CD4-positive, alpha-beta T cell treated with Interleukin-6 for 4 hours (primary cell): ENCODE data around the gene COMT.

Source experiments
- DNase-seq: peaks from one replicate; pipeline ENCODE4 v3.0.0-alpha.2; 2020; ENCODE audit warnings: mixed read lengths

The COMT gene

GRCh38 chr22:19959043-19959586, 17.5 kb downstream of the COMT start:
- no peak for DNase-seq

DNA sequence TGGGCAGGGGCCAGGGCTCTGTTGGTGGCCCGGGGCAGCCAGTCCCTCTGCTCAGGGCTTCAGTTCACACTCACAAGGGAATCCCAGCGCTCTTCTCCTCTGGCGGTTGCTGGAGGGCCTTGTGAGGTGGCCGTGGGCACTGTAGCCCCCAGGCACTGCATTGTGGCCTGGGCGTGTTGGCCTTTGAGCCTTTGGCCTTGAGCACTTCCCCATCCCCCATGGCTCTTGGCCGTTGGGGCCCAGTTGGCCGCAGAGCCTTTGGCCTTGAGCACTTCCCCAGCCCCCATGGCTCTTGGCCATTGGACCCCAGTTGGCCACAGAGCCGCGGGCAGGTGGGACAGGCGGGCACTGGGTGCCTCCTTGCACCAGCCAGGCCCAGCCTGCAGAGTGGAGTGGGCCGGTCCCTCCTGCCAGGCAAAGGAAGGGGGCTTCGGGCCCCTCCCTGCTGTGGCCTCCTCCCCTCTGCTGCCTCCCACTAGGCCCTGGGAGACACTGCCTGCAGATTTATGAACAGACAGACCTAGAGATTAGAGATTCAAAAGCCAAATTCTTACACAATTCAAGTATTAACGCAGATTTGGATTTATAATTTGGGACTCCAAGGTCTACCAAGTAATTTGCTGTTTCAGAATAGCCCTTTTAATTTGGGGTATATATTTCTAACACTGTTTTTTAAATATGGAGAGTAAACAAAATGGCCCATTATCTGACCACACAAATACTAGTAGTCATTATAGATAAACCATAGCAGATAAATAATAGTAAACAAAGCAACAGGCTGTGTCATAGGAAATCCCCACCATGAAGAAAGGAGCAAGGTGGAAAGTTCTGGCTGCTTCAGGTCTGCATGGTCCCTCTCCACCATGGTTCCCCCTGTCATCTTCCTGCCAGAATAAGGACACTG, 18.3 kb downstream of the COMT start:
- DNase-seq = no peak

DNA sequence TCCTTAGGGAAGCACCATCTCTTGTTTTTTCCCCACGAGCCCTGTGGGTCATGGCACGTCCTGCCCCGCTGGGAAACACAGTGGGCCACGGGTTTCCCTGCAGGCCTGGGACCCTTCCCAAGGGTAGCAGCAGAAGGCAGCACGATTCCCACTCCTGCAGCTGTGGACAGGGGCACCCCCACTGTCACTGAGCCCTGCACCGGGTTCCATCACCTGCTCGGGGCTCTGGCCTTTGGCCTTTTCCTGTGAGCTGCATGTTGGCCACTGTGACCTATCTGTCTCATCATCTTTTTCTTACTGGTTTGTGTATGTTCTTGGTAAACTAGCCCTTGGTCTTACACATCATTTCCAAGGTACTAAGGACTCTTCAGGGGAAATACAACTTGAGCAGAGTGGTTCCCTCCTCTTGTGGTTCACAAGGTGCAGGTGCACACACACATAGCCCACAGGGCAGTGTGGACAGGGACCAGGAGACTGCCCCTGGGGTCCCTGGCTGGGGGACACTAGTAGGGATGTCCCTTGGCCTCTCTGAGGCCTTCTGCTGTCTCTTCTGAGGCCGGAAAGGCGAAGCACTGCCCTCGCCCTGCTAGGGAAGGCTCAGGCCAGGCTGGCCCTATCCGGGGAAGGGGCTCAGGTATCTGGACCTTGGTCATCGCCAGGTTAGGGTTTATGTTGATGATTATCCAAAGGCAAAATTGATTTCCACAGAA, 19.1 kb downstream of the COMT start:
- no peak for DNase-seq

GRCh38 chr22:19961201-19961580, 19.6 kb downstream of the COMT start:
- DNase-seq = no peak

GRCh38 chr22:19961868-19962245, 20.3 kb downstream of the COMT start:
- DNase-seq = no peak

DNA sequence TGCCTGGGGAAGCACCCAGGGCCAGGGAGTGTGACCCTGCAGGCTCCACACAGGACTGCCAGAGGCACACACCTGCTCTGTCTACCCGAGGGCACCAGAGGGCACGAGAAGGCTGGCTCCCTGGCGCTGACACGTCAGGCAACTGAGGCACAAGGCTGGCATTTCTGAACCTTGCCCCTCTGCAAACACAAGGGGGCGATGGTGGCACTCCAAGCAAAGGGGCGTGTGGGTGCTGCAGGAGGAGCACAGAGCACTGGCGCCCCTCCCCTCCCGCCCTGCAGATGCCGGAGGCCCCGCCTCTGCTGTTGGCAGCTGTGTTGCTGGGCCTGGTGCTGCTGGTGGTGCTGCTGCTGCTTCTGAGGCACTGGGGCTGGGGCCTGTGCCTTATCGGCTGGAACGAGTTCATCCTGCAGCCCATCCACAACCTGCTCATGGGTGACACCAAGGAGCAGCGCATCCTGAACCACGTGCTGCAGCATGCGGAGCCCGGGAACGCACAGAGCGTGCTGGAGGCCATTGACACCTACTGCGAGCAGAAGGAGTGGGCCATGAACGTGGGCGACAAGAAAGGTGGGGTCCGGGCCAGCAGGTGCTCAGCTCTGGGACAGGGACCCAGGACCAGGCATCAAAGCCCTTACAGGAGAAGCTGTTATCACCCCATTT, 20.8 kb downstream of the COMT start:
- peak; percentile 59 for DNase-seq

DNA sequence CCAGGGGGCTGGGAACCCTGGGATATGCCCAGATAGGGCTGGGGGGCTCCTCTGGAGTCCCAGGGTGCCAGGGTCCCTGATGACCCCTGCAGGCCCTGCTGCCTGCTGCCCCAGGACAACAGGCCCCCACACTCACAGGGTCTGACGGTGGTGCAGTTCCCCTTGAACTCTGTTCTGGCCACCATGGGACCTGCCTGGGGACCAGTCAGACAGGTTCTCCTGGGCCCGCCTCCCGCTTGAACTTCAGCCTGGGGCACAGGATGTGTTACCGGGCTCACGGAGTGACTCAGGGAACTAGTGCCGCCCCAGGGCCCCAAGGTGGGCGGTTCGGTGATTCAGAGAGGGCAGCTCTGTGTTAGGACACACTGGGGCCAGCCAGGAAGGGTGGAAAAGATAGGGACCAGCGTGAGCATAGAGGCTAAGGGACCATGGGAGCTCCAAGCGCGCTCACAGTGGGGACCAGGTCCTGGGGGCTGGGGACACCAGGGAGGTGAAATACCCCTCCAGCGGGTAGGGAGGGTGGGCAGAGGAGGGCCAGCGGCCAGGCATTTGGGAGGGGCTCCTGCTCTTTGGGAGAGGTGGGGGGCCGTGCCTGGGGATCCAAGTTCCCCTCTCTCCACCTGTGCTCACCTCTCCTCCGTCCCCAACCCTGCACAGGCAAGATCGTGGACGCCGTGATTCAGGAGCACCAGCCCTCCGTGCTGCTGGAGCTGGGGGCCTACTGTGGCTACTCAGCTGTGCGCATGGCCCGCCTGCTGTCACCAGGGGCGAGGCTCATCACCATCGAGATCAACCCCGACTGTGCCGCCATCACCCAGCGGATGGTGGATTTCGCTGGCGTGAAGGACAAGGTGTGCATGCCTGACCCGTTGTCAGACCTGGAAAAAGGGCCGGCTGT, 21.6 kb downstream of the COMT start:
- no peak for DNase-seq

GRCh38 chr22:19963863-19964642, 22.5 kb downstream of the COMT start:
- no peak for DNase-seq

DNA sequence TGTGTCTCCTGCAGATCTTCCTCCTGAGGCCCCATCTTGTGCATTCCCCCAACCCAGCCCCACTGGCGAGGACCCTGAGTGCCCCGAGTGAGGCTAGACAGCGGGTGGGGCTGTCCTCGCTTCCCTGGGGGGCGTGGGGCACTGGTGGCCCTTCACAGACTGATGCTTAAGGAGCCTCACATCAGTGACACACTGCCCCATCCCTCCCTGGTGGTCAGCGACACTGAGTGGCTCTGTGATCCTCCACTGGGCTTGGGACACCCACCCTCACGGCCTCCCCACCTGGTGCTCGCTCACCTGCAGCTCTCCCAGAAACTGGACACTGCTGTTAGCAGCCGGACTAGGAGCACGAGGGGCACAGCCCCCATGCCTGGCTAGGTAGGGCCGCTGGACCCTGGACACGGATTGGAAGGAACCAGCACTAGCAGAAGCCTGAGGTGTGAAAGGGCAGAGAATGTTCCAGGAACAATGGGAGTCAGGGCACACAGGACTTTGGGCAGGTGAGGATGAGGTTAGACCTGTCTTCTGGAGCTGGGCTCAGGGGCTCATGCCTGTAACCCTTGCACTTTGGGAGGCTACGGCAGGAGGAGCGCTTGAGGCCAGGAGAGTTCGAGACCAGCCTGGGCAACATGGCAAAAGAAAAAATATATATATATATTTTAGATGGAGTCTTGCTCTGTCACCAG, 23.3 kb downstream of the COMT start:
- no peak for DNase-seq

DNA sequence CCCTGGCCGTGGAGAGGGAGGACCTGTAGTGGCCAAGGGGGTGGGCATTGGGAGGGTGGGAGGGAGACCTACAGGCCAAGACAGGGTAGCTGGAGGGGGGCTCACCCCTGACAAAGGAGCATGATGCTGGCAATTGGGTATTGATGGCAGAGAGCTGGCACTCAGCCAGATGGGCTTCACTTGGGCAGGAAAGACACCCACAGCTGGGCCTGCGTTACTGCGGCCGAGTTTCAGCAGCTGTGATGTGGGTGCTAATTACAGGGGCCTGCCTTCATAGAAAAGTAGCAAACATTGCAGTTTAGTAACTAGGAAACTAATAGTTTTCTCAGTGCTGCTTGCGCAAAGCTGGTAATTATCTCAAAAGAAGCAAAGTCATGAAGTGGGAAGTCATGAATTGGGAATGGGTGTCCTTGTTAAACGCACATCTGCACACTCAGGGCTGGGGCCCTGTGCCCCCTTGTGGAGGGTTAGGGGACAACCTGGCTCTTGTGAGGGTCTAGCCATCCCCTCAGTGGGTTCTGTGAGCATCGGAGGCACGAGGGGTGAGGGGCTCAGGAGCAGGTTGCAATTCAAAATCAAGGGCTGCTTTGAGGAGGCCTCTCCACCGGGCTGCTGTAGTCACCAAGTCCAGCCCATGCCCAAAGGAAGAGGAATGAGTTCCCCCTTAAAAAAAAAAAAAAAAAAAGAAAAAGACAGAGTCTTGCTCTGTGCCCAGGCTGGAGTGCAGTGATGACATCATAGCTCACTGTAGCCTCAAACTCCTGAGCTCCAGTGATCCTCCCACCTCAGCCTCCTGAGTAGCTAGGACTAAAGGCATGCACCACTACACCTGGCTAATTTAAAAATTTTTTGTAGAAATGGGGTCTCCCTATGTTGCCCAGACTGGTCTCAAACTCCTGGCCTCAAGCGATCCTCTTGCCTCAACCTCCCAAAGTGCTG, 24.5 kb downstream of the COMT start:
- no peak for DNase-seq

DNA sequence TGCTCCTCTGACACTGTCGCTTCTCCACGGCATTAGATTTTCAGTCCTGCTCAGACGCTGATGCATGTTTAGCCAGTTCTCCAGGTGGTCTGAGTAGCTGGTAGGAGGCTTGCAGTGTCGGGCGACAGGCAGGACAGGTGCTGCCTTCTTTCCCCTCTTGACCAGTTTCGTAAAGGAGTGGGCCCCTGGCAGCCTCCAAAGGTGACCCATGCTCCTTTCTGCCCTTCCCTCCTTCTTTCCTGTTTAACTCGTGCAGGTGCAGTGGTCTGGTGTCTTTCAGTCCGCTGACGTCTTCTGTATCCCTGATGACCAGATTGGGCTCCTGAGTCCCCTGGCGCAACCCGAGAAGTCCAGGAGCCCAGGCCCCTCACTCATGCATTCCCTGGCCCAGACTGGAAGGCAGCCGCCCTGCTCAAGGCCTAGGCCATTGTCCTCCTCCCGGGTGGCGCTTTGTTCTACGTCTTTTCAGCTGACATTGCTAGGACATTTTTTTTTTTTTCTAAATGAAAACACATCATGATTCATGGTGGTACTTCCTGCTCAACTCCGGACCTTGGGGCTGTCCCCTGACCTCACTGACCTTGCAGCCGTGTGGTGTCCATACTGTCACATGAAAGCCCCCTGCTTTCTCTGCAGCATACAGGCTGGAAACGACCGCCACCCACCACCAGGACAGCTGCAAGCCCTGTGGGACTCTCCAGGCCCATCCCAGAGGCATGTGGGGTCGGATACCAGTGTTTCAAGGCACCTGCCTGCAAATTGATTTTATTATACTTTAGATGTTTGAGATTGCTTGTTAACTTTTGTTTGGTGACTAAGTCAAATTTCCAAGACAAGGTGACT, 25.6 kb downstream of the COMT start:
- DNase-seq = no peak

- no peak for DNase-seq
These were observed 26.4 kb downstream of the COMT start for GRCh38 chr22:19967850-19968449.

DNA sequence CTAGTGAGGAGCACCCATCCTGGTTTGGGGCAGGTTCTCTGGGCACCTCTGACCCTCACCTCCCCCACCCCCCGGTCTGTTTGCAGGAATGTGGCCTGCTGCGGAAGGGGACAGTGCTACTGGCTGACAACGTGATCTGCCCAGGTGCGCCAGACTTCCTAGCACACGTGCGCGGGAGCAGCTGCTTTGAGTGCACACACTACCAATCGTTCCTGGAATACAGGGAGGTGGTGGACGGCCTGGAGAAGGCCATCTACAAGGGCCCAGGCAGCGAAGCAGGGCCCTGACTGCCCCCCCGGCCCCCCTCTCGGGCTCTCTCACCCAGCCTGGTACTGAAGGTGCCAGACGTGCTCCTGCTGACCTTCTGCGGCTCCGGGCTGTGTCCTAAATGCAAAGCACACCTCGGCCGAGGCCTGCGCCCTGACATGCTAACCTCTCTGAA, 26.9 kb downstream of the COMT start:
- no peak for DNase-seq

DNA sequence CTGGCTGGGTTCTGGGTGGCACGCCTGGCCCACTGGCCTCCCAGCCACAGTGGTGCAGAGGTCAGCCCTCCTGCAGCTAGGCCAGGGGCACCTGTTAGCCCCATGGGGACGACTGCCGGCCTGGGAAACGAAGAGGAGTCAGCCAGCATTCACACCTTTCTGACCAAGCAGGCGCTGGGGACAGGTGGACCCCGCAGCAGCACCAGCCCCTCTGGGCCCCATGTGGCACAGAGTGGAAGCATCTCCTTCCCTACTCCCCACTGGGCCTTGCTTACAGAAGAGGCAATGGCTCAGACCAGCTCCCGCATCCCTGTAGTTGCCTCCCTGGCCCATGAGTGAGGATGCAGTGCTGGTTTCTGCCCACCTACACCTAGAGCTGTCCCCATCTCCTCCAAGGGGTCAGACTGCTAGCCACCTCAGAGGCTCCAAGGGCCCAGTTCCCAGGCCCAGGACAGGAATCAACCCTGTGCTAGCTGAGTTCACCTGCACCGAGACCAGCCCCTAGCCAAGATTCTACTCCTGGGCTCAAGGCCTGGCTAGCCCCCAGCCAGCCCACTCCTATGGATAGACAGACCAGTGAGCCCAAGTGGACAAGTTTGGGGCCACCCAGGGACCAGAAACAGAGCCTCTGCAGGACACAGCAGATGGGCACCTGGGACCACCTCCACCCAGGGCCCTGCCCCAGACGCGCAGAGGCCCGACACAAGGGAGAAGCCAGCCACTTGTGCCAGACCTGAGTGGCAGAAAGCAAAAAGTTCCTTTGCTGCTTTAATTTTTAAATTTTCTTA, 27.8 kb downstream of the COMT start:
- no peak for DNase-seq

DNA sequence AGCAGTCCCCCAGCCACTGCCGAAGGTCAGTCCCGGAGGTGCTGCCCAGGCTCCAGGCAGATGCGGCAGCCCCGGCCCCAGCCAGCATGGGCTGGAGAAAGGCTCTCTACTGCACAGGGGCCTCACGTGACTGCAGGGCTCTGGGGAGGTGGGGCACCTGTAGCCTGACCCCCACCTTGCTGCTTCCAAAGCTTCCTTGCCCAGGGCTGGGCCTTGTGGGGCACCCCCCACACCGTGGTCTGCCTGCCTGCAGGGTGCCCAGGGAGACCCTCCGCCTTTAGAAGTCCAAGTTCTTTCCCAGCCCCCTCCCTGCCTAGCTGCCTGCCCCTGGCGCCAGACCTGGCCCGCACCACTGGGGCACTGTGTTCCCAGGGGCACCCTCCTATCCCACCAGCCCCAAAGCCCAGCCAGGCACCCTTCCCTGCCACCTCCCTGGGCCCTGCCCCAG, 28.5 kb downstream of the COMT start:
- DNase-seq = no peak

DNA sequence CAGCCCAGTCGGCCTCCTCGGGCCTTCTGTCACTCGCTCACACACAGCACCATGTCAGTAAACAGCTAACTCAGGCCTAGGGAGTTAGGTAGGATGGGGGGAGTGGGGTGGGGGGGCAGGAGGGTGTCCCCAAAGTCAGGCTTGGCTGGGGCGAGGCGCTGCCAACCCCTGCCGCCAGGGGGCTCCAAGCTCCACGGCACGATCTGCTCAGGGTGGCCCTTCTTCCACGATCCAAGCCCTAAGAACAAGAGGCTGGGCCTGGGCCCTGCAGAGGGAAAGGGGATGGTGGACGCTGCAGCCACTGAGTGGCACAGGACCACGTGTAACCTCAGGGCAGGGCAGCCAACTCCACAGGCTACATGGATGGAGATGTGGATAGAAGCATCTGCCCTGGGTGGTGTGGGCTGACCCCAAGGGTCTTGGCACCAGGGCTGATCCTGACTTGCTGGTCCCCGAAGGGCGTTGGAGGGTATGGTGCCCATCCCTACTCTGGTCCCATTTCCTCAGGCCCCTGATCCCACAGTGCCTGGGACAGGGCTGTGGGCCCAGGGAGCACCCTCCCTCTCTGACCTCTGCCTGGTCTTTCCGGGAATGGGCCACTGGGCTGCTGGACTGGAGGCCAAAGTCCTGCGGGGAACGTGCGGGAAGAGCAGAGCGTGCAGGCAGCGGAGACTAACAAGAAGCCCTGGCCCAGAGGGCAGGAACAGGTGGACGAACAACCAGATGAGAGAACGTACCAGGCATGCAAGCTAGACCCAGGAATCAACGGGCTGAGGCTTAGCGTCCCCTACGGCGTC, 29.1 kb downstream of the COMT start:
- DNase-seq = peak; percentile 82
